ENCODE results near the gene MIA3.
"Not testable (repeated sequence)": the region's sequence is repeated elsewhere in the genome, so short reads cannot be mapped to it uniquely, and the experiment has no call there.

Gene MIA3

DNA sequence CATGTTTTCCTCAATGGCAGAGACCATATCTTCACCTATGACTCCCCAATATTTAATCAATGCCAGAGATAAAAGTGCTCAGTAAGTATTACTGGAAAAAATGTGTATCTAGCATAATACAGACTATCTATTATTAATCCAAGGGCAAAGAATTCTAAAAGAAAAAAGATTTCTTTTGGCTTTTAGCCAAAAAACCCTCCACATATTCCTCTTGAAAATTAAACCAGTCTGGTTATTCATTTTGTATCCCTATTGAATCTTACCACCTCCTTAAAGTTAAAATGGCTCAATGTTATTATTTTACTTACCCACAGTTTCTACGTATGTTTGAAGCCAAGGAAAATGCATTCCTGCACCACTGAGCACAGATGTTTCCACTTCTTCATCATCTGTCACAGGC, 29.8 kb upstream of the MIA3 start:
- peak overlapping the region in 8 of 10 experiments; percentile 71 to 86 (median 80); a peak in 11 of 20 replicates for H3K4me3 ChIP-seq
- no peak overlapping the region for H3K27ac ChIP-seq
- H4K20me1 ChIP-seq = no peaks in the 10 kb centered on the region
- no peaks in the 10 kb centered on the region for H3K27me3 ChIP-seq
- peak overlapping the region; percentile 81 to 100 (median 89); a peak in 21 of 22 replicates for H3K4me2 ChIP-seq
- no peaks in the 10 kb centered on the region for H3K9me3 ChIP-seq (replicated peaks in 1 of 11)
- peaks cover 42 to 66% (median 59%) of the 10 kb centered on the region in 10 experiments for H3K4me1 ChIP-seq
- TF ChIP-seq Cebpa-rat (IDR thresholded peaks at IDR 0.05) = no peak
- H3K9ac ChIP-seq = peak overlapping the region in 6 of 11 experiments; percentile 25 to 85 (median 80); a peak in 6 of 22 replicates
- H3K36me3 ChIP-seq = peaks cover 17 to 51% (median 37%) of the 10 kb centered on the region in 11 experiments

DNA sequence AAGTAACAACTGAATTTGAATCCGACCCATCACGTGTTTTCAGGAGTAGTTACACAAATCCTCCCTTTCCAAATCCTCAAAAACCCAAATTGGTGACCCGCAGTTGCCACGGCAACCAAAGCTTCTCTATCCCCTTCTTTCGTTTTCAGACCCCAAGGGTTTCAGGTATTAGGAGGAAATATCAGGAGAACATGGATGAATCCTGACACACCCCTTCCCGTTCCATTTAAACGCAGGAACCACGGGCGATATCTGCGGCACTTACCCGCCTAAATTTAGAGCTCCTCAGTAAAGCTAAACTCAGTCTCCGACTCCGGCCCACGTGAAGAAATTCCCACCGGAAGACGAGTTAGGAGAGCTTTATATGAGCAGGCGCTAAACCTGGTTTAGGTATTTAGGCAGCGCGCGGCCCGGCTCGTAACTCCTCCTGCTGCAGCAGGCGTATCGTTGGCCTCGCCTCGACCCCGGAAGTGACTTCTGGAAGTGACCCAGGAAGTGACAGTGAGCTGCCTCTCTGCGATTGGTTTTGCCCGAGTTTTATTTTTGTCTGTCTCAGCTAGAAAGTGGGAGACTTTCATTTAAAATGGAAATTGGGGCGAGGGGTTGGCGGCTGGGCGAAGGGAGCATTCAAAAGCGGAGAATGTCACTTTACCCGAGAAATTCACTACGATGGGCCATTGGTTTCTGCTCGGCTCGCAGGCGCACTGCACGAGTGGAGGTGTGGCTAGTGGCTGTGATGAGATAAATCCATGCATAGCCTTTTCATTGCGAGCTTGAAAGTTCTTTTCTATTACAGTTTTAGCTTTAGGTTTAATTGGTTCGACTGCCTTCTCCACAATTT, 28.2 kb upstream of the MIA3 start, which contains the start of gene TAF1A:
TSS of gene TAF1A (minus strand) at position 472 of the 841 bp plus-strand sequence.
- H3K27ac ChIP-seq = peak within 1 kb of the TSS; percentile 74 to 92 (median 81)
- peaks cover 30 to 50% (median 44%) of the 10 kb centered on the region in 10 experiments for H3K4me1 ChIP-seq
- no peaks in the 10 kb centered on the region for H3K9me3 ChIP-seq (replicated peaks in 1 of 11)
- H4K20me1 ChIP-seq = no peaks in the 10 kb centered on the region
- peak within 1 kb of the TSS; percentile 72 to 87 (median 81) for H3K9ac ChIP-seq
- no peak for TF ChIP-seq Cebpa-rat (IDR thresholded peaks at IDR 0.05)
- peak within 1 kb of the TSS; percentile 81 to 100 (median 89) for H3K4me2 ChIP-seq
- no peaks in the 10 kb centered on the region for H3K27me3 ChIP-seq
- H3K4me3 ChIP-seq = peak within 1 kb of the TSS; percentile 71 to 86 (median 79)
- H3K36me3 ChIP-seq = peaks cover 17 to 37% (median 28%) of the 10 kb centered on the region in 11 experiments

DNA sequence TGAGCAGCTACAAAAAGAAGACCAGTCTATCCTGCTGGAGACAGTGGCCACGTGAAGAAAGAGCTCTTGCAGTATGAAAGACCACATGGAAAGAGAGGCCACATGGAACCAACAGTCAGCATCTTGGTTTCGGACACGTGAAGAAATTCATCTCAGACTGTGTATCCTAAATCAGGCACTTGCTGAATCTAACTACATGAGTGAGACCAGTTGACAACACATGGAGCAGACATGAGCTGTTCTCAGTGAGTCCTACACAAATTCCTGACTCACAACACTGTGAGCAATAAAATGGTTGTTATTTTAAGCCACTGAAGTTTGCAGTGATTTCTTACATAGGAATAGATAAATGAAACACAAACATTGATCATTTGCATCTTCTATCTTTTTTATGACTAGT, 25.7 kb upstream of the MIA3 start:
- no peak for TF ChIP-seq Cebpa-rat (IDR thresholded peaks at IDR 0.05)
- Histone ChIP-seq H3K9me3 (replicated peaks in 1 of 11) (no peaks in the 10 kb centered on the region), H3K9ac (no peak overlapping the region), H3K4me1 (peaks cover 22 to 28% (median 26%) of the 10 kb centered on the region in 10 experiments), H3K27me3 (no peaks in the 10 kb centered on the region), H4K20me1 (no peaks in the 10 kb centered on the region), H3K4me3 (no peak overlapping the region), H3K27ac (no peak overlapping the region), H3K4me2 (no peak overlapping the region), H3K36me3 (peaks cover 6 to 13% (median 10%) of the 10 kb centered on the region in 11 experiments; a peak in 20 of 22 replicates)

DNA sequence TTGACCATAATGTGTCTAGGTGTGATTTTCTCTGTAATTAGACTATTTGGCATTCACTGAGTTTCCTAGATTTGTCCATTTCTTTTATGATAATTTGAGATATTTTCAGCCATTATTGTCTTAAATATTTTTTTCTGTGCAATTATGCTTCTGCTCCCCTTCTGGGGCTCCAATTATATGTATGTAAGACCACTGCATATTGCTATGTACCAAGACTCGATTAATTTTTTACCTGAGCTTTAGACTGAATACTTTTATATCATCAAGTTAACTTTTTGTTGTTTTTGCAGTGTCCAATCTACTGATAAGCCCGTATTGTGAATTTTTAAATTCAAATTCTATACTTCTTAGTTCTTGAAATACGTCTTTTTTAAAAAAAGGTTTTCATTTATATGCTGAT, 23.1 kb upstream of the MIA3 start:
- no peak for TF ChIP-seq Cebpa-rat (IDR thresholded peaks at IDR 0.05)
- H3K9me3 ChIP-seq (replicated peaks in 1 of 11) = no peaks in the 10 kb centered on the region
- no peaks in the 10 kb centered on the region for H3K36me3 ChIP-seq
- no peak overlapping the region for H3K4me2 ChIP-seq
- no peak overlapping the region for H3K27ac ChIP-seq
- H3K4me3 ChIP-seq = no peak overlapping the region
- H3K27me3 ChIP-seq = no peaks in the 10 kb centered on the region
- no peak overlapping the region for H3K9ac ChIP-seq
- no peaks in the 10 kb centered on the region for H4K20me1 ChIP-seq
- H3K4me1 ChIP-seq = peaks cover 7 to 8% (median 8%) of the 10 kb centered on the region in 10 experiments; a peak in 19 of 20 replicates

DNA sequence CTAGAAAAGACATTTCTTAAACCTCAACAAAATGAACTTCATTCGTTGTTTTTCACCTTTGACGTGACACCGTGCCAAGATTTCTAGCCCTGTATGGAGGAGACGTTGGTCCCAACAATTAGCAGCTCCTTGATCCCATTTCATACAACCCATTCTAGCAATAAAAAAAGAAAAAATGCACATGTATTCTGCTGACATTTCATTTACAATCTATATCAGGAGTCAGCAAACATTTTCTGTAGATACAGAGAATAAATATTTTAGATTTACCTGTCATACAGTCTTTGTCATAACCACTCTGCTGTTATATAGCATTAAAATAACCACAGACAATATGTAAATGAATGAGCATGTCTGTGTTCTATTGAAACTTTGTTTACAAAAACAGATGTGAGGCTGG, 21.2 kb upstream of the MIA3 start:
- H3K9me3 ChIP-seq (replicated peaks in 1 of 11) = no peaks in the 10 kb centered on the region
- no peak overlapping the region for H3K27ac ChIP-seq
- no peak overlapping the region for H3K9ac ChIP-seq
- H3K4me3 ChIP-seq = no peak overlapping the region
- no peaks in the 10 kb centered on the region for H3K36me3 ChIP-seq
- no peaks in the 10 kb centered on the region for H3K4me1 ChIP-seq
- no peaks in the 10 kb centered on the region for H3K27me3 ChIP-seq
- H3K4me2 ChIP-seq = no peak overlapping the region
- H4K20me1 ChIP-seq = no peaks in the 10 kb centered on the region
- no peak for TF ChIP-seq Cebpa-rat (IDR thresholded peaks at IDR 0.05)

DNA sequence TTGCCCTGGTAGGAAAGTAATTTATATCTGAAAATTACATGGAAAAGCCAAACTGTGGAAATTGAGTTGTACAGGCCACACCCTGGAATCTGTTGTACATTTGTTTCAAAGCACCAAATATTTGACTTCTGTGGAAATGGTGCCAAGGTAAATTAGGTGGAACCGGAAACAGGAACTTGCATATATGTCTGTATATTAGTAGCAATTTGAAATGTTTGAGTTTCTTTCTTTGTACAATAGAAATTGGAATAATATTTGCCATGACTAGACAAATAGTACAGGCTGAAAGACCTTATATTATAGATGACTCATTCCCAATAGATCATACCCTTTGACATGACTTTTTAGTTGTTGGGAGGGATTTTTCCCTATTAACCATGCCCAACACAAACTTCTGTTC, 17.6 kb upstream of the MIA3 start:
- H3K4me3 ChIP-seq = no peak overlapping the region
- no peak overlapping the region for H3K27ac ChIP-seq
- no peaks in the 10 kb centered on the region for H3K27me3 ChIP-seq
- H3K4me1 ChIP-seq = no peaks in the 10 kb centered on the region
- no peaks in the 10 kb centered on the region for H4K20me1 ChIP-seq
- TF ChIP-seq Cebpa-rat (IDR thresholded peaks at IDR 0.05) = no peak
- no peaks in the 10 kb centered on the region for H3K9me3 ChIP-seq (replicated peaks in 1 of 11)
- H3K4me2 ChIP-seq = no peak overlapping the region
- H3K9ac ChIP-seq = no peak overlapping the region
- H3K36me3 ChIP-seq = no peaks in the 10 kb centered on the region

DNA sequence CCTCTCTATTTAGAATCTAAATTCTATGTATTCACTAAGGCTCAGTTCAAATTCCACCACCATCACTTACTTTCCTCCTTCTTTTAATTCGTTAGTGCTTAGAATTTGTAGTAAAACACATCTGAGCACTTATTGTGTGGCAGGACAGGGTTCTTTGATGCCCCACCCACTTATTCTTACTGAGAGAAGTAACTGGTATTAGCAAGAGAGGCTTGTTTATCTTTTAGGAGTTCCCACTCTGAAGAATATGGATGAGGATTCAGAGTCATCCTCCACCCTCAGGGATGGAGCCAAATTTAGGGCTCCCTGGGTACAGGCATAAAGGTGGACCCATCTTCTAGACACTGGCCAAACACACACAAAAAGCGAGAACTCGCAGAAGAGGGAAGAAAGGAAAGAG, 16.6 kb upstream of the MIA3 start:
- Histone ChIP-seq H3K9ac (no peak overlapping the region), H3K4me3 (no peak overlapping the region), H3K4me2 (no peak overlapping the region), H3K27me3 (no peaks in the 10 kb centered on the region), H3K4me1 (no peaks in the 10 kb centered on the region), H3K9me3 (replicated peaks in 1 of 11) (no peaks in the 10 kb centered on the region), H3K27ac (no peak overlapping the region), H4K20me1 (no peaks in the 10 kb centered on the region), H3K36me3 (no peaks in the 10 kb centered on the region)
- no peak for TF ChIP-seq Cebpa-rat (IDR thresholded peaks at IDR 0.05)

DNA sequence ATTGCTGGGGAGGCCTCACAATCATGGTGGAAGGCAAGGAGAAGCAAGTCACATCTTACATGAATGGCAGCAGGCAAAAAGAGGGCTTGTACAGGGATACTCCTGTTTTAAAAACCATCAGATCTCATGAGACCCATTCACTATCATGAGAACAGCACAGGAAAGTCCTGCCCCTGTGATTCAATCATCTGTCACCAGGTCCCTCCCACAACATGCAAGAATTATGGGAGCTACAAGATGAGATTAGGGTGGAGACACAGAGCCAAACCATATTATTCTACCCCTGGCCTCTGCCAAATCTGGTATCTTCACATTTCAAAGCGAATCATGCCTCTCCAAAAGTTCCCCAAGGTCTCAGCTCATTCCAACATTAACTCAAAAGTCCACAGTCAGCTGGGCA, 11.1 kb upstream of the MIA3 start:
- Histone ChIP-seq H3K9ac (no peak overlapping the region), H4K20me1 (no peaks in the 10 kb centered on the region), H3K4me1 (no peaks in the 10 kb centered on the region), H3K27me3 (no peaks in the 10 kb centered on the region), H3K36me3 (no peaks in the 10 kb centered on the region), H3K9me3 (replicated peaks in 1 of 11) (peaks cover 9 to 19% (median 12%) of the 10 kb centered on the region in 11 experiments; a peak in 16 of 22 replicates), H3K27ac (no peak overlapping the region), H3K4me2 (no peak overlapping the region), H3K4me3 (no peak overlapping the region)
- no peak for TF ChIP-seq Cebpa-rat (IDR thresholded peaks at IDR 0.05)

DNA sequence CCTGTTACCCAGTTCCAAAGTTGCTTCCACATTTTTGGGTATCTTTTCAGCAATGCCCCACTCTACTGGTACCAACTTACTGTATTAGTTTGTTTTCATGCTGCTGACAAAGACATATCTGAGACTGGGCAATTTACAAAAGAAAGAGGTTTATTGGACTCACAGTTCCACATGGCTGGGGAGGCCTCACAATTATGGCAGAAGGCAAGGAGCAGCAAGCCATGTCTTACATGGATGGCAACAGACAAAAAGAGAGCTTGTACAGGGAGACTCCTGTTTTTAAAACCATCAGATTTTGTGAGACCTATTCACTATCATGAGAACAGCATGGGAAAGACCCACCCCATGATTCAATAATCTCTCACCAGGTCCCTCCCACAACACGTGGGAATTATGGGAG, 8.8 kb upstream of the MIA3 start:
- H3K4me3 ChIP-seq, H3K27me3 ChIP-seq, H4K20me1 ChIP-seq, H3K9ac ChIP-seq, H3K4me2 ChIP-seq, H3K4me1 ChIP-seq, H3K27ac ChIP-seq, H3K36me3 ChIP-seq: not testable (repeated sequence)
- peaks cover 9 to 19% (median 12%) of the 10 kb centered on the region in 11 experiments; a peak in 16 of 22 replicates for H3K9me3 ChIP-seq (replicated peaks in 1 of 11)

DNA sequence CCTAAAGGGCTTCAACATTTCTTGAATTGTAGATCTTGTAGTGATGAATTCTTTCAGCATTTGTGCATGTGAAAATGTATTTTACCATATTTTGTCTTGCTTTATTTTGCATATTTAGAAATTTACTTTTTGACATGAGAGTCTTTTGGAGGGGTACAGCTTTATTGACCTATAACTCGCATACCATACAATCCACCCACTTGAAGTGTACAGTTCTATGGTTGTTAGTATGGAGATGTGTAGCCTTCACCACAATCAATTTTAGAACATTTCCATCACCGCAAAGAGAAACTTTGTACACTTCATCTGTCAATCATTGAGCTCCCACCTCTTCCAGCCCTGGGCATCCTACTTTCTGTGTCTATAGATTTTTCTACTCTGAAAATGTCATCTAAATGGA, 7.2 kb upstream of the MIA3 start:
- TF ChIP-seq Cebpa-rat (IDR thresholded peaks at IDR 0.05) = no peak

More for the DNA sequence above, 7.2 kb upstream of the MIA3 start:
- Histone ChIP-seq H3K36me3 (no peaks in the 10 kb centered on the region), H3K9me3 (replicated peaks in 1 of 11) (peaks cover 9 to 19% (median 12%) of the 10 kb centered on the region in 11 experiments; a peak in 16 of 22 replicates), H3K4me3 (no peak overlapping the region), H4K20me1 (no peaks in the 10 kb centered on the region), H3K27me3 (no peaks in the 10 kb centered on the region), H3K9ac (no peak overlapping the region), H3K27ac (no peak overlapping the region), H3K4me2 (no peak overlapping the region), H3K4me1 (no peaks in the 10 kb centered on the region)
